Stomach (tissue), 4 donors: Measurements from ENCODE around the gene CYTH3.

Source experiments
- CTCF ChIP-seq, 7 experiments: fragments of 450-650 bp in 4 of 7; fragments of 200-600 bp in 3 of 7; sonication (generic) in 3 of 7; IDR thresholded peaks; one replicate each; pipeline ENCODE4 v1.5.1; 2016 to 2019; ENCODE audit warnings: antibody characterized with exemption in 7 of 7, control low read depth in 2 of 7, mild to moderate bottlenecking in 1 of 7
- EP300 ChIP-seq: sonication (generic); formaldehyde crosslinking; IDR thresholded peaks from one replicate; pipeline ENCODE4 v1.6.1; 2017; ENCODE audit warnings: antibody characterized with exemption
- POLR2A ChIP-seq, 4 donors: fragments of 450-650 bp; IDR thresholded peaks; one replicate each; pipeline ENCODE4 v1.6.1; 2016; ENCODE audit warnings: antibody characterized with exemption in 4 of 4, control low read depth in 2 of 4, mild to moderate bottlenecking in 1 of 4, moderate library complexity in 1 of 4

DNA sequence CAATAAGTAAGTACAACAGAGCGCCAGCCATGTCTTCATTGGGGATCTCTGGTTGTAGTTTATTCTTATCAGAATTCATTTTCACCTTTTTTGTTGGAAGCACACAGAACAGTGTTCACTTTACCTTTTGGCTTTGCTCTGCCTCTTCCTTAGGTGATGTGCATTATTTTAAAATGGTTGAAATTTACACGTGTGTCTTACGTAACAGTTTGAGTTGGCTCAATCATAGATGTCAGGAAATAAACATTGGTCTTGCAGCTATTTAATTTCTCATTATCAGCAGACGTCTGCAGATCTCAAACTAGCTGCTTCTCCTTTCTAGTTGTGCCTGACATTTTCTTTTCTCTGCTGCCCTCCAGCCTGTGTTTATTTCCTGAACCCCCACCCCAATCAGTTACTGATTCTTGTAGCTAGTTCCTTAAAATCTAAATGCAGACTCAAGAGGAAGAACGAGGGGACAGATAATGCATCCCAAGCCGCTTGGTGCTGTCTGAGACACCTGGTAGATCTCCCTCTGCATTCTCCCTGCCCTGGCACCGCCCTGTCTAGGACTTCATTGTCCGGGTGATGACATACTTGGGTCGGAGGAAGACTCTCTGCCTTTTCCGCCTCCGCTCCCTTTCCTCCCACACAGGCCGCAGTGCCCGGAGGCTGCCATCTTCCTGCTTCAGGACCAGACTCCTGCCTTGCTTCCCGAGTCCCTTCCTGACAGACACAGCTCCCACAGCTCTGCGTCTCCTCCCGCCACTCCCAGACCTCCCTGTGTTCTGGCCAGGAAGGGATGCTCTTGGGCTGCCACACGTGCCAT lies 133.0 kb downstream of the CYTH3 start:
- TF ChIP-seq CTCF (IDR thresholded peaks at IDR 0.05): no peak
- no peak for TF ChIP-seq POLR2A (IDR thresholded peaks at IDR 0.05)
- TF ChIP-seq EP300: no peak
